ENCODE data around the gene HSPBP1. TPM values are rescaled to one million over a fixed set of nuclear protein-coding genes. Genes with fewer than 3 reads are reported as not detected.
"Not testable (repeated sequence)": the region's sequence is repeated elsewhere in the genome, so short reads cannot be mapped to it uniquely, and the experiment has no call there.

Gene HSPBP1, protein sequence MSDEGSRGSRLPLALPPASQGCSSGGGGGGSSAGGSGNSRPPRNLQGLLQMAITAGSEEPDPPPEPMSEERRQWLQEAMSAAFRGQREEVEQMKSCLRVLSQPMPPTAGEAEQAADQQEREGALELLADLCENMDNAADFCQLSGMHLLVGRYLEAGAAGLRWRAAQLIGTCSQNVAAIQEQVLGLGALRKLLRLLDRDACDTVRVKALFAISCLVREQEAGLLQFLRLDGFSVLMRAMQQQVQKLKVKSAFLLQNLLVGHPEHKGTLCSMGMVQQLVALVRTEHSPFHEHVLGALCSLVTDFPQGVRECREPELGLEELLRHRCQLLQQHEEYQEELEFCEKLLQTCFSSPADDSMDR
- total RNA-seq (2014; rRNA removed; shearing (Covaris generic)), result 88.0 and 108 TPM in 2 replicates

DNA sequence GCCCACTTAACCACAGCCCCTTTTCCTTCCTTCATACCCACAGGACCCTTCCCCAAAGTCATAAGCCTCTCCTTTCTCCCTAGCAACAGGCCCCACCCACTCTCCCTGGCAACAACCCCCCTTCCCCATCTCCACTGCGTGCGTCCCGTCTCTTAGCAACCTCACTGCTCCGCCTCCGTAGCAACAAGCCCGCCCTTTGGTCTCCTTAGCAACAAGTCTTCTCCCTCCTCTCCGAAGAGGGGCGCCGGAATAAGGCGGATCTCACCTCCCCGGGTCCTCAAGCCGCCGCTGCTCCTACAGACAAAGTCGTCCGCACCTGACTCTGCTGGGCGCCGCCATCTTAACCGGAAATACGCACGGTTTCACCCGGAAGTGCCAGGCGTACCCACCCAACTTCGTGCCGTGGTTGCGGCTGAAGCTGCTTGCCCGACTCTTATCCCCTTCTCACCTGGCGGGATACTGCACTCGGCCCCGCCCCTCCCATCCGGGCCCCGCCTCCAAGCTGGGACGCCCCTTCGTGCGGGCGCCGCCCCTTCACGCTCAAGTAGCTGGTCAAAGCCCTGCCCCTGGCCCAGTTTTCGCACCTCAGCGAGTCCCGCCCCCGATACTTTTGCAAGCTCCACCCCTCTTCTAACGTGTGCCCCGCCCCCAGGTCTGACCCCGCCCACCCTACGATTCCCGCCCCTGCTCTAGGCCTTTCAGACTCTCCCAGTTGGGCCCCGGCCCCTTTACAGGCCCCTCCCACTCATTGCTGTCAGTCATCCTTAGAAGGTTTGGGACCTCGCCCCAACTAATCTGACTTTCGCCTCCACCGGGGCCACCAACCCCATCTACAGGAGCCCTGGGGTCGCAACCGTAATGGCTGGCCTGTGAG, at the start of gene HSPBP1:
HSPBP1 (minus strand) TSS at position 341 of the 874 bp plus-strand sequence. CDS start 502 bp downstream, outside the sequence.
- peak; percentile 99 for DNase-seq (ENCODE audit: low spot score)

DNA sequence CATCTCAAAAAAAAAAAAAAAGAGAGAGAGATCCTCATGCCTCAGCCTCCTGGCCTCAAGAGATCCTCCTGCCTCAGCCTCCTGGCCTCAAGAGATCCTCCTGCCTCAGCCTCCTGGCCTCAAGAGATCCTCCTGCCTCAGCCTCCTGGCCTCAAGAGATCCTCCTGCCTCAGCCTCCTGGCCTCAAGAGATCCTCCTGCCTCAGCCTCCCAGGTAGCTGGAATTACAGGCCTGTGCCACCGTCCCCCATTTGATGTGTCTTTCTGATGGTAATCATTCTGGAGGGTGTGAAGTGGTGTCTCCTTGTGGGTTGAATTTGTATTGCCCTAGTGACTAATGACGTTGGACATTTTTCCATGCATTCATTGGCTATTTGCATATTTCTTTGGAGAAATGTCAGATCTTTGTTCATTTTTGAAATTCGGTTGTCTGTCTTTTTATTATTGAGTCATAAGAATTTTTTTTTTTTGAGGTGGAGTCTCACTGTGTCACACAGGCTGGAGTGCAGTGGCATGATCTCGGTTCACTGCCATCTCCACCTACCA, 48.9 kb upstream of the HSPBP1 start:
- not testable (repeated sequence) for DNase-seq (ENCODE audit: low spot score)

DNA sequence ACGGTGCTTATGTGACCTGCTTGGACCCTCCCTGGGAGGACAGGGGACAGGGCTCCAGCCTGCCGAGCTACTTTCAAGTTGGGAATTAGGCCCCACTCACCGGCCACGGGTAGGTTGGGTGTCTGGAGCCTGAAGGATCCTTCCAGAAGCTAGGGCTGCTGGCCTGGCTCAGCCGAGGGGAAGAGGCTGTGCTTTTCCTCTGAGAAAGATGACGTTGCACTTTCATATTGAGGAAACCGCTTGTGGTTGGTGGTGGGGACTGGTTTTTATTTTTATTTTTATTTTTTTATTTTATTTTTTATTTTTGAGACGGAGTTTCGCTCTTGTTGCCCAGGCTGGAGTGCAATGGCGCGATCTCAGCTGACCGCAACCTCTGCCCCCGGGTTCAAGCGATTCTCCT, 45.3 kb upstream of the HSPBP1 start, which contains the start of gene TMEM150B:
TMEM150B (minus strand) TSS at position 170 of the 400 bp plus-strand sequence. CDS start 4,305 bp downstream, outside the sequence.
- no peak for DNase-seq (ENCODE audit: low spot score)

DNA sequence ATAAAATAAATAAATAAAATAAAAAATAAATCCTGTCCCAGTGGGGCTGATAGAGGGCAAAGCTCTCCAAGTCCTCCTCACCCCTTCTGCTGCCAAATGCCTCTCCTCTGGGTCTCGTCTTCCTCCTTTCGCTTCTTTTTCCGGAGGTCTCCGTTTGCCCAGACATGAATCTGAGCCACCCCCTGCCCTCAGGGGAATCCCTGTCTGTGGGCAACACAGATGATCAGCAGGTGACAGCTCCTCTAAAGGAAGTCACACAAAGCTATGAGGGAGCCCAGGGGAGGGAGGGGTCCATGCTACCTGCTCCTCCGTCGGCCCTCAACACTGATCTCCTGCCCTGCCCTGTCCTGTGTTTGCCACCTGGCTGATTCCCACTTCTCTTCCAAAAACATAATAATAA, 44.8 kb upstream of the HSPBP1 start:
- DNase-seq (ENCODE audit: low spot score), result no peak

DNA sequence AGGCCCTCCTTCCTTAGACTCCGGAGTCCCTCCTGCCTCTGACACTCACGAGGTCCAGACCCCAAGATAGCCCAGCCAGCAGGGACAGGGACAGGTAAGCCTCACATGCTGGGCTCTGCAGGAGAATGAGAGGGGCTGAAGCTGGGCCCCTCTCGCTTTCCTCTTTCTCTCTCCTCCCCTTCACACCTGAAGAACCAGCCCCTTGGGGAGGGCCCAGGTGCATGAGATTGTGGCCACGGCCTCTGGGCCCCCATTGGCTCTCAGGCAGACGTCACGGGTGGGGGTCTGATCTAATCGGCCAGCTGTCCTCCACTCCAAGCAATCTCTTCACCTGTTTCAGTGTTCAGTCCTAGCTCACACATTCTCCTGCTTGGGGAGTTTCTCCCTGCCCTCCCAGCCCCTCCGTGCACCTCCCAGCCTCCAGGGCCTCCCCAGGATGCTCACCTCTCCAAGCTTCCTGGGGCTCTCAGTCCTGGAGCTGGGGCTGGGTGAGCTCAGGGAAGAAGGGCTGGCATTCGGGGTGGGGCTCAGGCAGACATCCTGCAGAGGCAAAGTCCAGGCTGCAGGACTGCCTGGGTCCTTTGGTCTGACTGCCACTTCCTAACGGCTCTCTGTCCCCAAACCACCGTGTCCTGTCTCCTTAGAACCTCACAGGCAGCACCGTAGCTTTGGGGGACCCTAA, 42.4 kb upstream of the HSPBP1 start:
- DNase-seq (ENCODE audit: low spot score), result no peak

DNA sequence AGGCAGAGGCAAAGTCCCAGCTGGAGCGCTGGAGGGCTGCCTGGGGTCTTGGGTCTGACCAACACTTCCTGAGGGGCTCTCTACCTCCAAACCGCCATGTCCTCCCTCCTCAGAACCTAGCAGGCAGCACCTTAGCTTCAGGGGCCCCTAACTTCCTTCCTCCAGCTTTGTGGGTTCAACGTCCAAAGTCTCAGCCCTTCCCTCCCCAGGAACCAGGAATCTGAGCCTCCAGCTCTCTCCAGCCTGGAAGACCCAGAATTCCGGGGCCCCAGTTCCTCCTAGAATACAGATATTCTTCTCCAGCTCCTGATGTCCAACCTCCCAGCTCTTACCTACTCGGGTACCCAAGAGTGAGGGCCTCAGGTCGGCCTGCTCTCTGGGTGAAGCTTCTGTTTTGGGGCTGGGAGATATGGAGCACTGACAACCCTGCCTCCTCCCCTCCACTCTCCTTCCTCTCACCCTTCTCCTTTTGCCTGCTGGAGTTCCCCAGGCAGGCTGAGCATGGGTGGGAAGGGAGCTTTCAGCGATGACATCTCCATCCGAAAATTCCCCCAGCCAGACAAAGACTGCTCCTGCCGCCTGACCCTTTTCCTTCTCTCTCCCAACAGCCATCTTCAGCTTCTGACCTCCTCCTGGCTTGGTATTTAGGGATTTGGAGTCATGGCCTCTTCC, 41.7 kb upstream of the HSPBP1 start:
- DNase-seq (ENCODE audit: low spot score), result no peak

DNA sequence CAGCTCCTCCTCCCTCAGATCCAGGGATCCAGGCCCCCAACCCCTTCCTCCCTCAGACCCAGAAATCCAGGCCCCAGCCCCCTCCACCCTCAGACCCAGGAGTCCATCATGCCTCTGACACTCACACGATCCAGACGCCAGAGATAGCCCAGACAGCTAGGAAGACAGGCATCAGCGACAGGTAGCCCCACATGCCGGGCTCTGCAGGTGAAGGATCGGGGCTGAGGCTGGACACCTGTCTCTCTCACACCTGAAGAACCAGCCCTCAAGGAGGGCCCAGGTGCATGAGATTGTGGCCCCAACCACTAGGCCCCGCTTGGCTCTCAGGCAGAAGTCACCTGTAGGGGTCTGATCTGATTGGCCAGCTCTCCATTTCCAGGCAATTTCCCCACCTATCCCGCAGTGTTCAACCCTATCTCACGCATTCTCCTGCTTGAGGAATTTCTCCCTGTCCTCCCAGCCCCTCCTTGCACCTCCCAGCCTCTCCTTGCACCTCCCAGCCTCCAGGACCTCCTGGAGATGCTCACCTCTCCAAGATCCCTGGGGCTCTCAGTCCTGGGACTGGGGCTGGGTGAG, 41.0 kb upstream of the HSPBP1 start:
- no peak for DNase-seq (ENCODE audit: low spot score)

DNA sequence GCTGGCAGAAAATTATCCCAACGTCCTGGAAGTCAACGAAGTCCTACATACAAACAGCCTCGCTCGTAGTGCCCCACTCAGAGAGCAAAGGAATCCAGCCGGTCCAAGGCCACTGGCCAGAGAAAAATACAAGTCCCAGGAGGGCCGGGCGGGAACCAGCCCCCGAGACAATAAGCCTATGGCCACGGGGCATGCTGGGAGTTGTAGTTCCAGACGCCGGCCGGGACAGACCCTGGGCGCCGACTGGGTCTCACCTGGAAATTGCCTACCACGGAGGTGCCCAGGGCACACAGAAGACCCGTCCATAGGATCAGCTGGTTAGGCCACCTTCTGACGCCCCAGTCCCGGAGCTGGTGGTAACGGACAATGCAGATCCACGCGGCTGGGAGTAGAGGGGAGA, 39.9 kb upstream of the HSPBP1 start:
- DNase-seq (ENCODE audit: low spot score), result no peak

DNA sequence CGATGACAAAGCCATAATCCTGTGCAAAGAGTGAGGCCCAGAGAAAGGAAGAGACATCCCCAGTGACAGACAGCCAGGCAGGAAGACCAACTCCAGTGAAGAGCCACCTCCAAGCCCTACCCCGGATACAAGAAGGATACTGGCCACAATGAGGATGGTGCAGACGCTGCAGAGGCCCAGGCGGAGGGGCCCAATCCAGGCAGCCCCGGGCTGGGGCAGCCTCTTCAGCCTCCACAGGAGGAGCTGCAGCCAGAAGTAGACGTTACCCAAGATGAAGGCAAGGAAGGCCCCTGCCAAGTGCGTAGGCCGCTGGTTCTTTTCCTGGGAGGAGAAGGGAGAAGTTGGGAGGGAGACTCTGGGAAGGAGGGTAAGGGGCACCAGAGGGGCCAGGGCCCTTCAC, 36.7 kb upstream of the HSPBP1 start:
- DNase-seq (ENCODE audit: low spot score), result no peak

DNA sequence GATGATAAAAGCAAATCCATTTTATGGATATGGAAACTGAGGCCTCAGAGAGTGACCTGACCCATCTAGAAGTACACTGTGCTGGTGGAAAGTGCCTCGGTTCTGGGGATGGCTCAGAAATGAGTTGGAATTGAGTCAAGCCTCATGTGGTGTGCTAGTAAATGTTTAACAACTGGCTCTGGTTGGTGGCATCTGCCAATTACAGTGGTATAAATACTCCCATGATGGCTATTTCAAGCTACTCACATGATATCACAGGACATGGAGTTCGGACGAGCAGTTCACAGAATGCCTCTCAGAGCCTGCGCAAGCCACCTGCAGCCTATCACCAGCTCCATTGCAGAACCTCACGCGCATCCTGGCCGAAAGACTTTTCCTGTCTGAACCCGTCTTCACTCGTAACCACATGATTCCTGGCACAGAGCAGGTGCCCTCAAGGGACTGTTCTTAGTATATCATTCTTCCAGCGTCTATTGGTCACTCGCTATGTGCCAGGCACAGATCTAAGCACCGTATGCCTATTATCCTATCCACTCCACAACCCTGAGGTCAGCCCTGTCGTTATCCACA, 36.1 kb upstream of the HSPBP1 start:
- no peak for DNase-seq (ENCODE audit: low spot score)

DNA sequence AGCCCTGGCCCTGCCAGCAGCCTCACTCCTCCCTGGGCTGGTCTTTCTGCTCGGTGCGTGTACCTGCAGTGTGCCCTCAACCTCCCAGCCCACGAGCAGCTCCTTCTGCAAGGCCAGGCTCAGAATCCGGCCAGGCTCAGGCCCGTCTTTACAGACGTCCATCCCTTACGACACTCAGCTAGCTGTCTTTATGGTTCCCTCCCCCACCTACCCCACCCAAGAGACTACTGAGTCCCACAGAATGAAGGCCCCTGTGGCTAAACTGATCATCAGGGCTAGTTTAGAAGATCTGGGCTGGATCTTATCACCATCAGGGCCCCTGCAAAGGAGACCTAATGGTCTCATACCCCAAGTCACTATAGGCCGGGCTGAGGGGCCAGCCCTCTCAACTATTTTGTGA, 34.5 kb upstream of the HSPBP1 start:
- DNase-seq (ENCODE audit: low spot score), result no peak

DNA sequence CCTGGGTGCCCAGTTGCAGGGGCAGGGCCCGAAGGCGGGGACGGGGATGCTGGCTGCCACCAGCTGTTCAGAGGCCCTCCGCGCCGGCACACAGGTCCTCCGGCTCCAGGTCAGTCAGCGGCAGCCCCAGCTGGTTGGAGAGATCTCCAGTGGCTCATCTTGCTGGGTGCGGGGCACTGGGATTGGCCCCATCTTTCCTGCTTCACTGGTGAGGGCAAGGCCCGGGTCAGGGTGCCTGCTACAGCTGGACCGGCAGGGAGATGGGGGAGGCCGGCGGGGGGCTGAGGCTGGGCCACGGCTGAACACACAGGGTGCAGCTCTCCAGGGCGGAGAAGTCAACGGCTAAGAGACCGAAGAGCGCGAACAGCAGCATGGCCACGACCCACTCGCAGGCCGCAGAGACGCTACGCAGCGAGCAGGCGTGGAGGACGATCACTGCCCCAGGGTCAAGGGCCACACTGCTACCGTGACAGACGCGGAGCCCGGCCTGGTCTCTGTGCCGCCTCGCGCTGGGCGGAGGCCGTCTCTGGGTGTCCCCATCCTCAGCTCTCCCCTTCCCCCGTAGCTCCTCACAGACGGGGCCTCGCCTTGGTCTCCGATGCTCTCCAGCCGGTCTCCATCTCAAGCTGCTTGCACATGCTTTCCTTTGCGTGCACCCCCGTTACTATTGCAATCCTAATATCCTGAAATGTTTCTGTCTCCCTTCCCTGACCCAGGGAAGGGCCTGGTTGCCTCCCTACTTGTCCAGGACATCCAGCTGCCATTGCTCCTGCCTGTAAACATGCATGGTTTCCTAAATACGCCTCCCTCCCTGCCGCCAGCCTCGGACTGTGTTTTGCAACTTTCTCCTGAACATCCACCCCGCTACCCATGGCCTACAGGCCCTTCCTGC, 33.0 kb upstream of the HSPBP1 start:
- DNase-seq (ENCODE audit: low spot score), result no peak

DNA sequence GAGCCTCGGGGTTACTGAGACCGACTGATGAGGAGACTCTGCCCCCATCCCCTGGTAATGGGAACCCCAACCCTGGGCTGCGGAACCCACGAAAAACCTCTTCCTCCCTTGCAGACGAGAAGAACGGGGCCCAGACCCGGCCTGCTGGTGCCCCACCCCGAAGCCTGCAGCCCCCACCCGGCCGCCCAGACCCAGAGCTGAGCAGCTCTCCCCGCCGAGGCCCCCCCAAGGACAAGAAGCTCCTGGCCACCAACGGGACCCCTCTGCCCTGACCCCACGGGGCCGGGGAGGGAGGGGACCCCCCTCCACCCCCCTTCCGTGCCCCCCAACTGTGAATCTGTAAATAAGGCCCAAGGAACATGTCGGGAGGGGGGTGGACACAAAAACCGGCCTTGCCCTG, 31.9 kb upstream of the HSPBP1 start:
- DNase-seq (ENCODE audit: low spot score), result no peak

DNA sequence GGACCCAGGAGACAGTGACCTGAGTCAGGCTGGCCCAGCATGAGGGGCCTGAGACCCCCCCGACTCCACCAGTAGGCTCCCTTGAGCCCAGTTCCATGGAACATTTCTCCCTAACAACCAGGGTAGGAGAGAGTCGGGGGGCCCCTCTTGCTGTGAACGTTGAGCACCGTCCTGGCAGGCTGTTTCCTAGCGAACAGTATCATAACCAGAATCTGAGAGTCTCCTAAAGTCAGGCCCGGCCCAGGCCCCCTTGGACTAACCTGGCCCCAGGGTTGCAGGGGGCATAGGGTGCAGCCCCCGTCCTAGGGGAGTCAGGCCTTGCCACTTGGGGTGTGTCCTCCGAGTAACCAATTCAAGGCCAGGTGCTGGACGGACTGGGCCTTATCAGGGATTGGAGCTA, 31.5 kb upstream of the HSPBP1 start:
- no peak for DNase-seq (ENCODE audit: low spot score)

DNA sequence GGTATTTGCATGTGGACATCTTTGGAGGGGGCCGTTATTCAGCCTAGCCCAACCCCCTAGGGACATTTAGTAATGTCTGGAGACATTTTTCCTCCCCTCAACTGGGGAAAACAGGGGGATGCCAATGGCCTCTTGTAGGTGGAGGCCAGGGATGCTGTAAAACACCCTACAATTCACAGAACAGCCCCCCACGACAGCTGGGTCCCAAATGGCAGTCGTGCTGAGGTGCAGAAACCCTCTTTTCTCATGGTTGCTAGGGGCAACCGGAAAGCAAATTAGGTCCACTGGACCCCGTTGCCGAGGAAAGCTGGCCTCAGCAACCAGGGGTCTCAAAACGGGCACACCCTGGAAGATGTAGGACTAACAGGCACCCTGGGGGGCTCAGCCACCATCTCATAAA, 30.6 kb upstream of the HSPBP1 start:
- DNase-seq (ENCODE audit: low spot score), result no peak

DNA sequence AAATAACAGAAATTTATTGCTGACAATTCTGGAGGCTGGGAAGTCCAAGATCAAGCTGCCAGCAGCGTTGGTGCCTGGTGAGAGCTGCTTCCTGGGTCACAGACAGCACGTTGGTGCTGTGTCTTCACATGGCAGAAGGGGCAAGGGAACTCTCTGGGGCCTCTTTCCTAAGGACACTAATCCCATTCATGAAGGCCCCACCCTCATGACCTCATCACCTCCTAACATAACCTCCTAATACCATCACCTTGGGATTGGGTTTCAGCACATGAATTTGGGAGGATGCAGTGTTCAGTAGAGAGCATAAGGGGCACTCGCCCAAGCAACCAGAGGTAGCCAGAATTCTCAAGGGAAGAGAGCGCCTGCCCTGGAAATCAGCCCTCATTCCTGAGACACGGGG, 29.5 kb upstream of the HSPBP1 start:
- no peak for DNase-seq (ENCODE audit: low spot score)

DNA sequence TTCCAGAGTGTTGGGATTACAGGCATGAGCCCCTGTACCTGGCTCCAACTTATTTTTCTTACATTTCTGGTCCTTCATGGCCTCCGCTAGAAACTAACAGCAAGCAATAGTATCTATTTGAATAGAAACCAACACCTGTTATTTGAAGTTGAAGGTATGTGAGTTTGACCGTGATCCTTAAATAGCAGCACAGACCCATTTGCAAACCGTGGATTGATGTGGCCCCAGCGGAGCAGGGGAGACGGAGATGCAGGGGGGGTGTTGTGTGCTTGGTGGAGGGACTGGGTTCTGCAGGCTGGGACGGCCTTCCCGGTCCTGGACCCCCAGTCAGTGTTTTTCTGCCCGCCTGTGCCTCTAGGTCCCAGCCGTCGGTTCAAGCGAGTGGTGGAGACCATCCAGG, 28.4 kb upstream of the HSPBP1 start:
- no peak for DNase-seq (ENCODE audit: low spot score)

DNA sequence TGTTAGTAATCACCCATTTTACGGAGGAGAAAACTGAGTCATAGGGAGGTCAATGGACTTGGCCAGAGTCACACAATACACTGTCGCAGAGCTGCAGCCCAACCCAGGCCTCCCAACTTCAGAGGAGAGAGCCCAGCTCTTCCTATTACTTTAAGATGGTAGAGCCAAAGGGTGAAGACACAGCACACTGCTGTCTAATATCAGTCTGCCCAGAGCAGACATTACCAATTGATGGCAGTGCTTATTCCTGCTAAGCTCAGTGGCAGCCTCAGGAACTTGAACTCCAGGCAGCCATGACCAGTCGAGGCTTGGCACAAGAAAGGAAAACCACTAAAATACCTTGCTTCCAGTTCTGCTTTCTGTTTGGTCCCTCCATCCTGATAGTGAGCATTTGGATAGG, 26.8 kb upstream of the HSPBP1 start:
- no peak for DNase-seq (ENCODE audit: low spot score)

DNA sequence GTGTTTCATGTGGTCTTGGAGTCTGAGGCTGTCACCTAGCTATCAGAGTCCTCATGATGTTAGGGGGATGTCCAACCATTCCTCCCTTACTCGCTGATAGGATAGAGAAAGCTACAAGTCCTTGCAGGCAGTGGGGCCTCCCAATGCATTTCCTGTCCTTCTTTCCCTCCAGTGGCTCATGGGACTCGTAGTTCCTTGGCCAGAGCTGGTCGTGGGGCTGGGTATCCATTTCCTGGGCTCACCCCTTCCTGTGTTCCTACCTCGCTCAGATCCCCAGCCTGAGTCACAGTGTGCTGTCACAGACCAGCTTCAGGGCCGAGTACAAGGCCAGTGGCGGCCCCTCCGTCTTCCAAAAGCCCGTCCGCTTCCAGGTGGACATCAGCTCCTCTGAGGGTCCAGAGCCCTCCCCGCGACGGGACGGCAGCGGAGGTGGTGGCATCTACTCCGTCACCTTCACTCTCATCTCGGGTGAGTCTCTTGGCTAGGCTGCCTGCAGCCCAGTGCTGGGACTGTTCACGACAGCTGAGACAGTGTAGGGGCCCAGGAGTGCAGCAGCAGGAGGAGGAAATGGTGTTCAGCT, 26.2 kb upstream of the HSPBP1 start:
- DNase-seq (ENCODE audit: low spot score), result peak; percentile 46

Measured in A172 (cell line).